ENCODE results near the gene NPTX2. TPM values are rescaled to one million over a fixed set of nuclear protein-coding genes. Genes with fewer than 3 reads are reported as not detected.
A peak's percentile ranks its signal among the peaks of the same experiment; 100 is the strongest.

NPTX2 gene
- total RNA-seq (2021; fragmentation: NEBNext Ultra II Directional; extraction: Animal tissue kit (Norgen Biotek cat#: 25700)) (14.0 and 18.4 TPM in 2 replicates), polyA plus RNA-seq (2011; rRNA removed) (19.2 and 25.6 TPM in 2 replicates), polyA minus RNA-seq (2011; rRNA and poly(A)+ RNA removed) (16.4 TPM in 2 replicates)
- polyA plus RNA-seq (2011; cell fraction: cytosol; rRNA removed), result 20.5 TPM
- polyA plus RNA-seq (2011; cell fraction: nucleus; rRNA removed), result 24.0 TPM
- 7.9 to 14.3 TPM (median 12.6 TPM) in 4 replicates for polyA plus RNA-seq (2012, experiment 1 of 2)
- 10.4 TPM for polyA plus RNA-seq (2012, experiment 2 of 2)
- polyA plus RNA-seq (2013, experiment 1 of 2), result 18.2 TPM
- polyA plus RNA-seq (2013, experiment 2 of 2), result 21.0 TPM
- 13.8 TPM for polyA minus RNA-seq (2011; cell fraction: cytosol; rRNA and poly(A)+ RNA removed)
- polyA minus RNA-seq (2011; cell fraction: nucleus; rRNA and poly(A)+ RNA removed), result 17.6 TPM
- long read RNA-seq, experiment 1, transcript NPTX2-201 (5 exons, 2,700 nt), result major isoform, 7 of 21 reads
- long read RNA-seq, experiment 1, partial matches to known transcripts, result 13 of 21 reads
- long read RNA-seq, experiment 1, other reads (novel, unspliced or antisense), result 1 of 21 reads
- long read RNA-seq, experiment 2, result 0 reads

- CTCF ChIA-PET (ENCODE audit: partially characterized antibody), result interaction anchor here (0.7 to 4.6 kb wide), 17 partner anchors 8 to 215 kb away, joined by 3 to 22 read pairs (median 4); no protein-coding TSS in a partner anchor
- peak within 1 kb of the TSS; percentile 72 for H4K8ac ChIP-seq (ENCODE audit: extremely low read depth, insufficient read depth, low read length)
- no peak within 1 kb of the TSS for H3K23ac ChIP-seq (ENCODE audit: insufficient read length)
- POLR2A ChIA-PET (ENCODE audit: partially characterized antibody), result interaction anchor here (0.6 to 2.1 kb wide), 23 partner anchors 10 to 745 kb away, joined by 3 to 15 read pairs (median 3); partner anchors contain the start of gene ASNS
- peak within 1 kb of the TSS; percentile 76 to 77 for H3K4me2 ChIP-seq (ENCODE audit: insufficient read depth in 1 of 2, low read depth in 2 of 2, low read length in 2 of 2)
- no peaks in the 10 kb centered on the region for H3K9me3 ChIP-seq (ENCODE audit: insufficient read depth in 2 of 2, low read depth in 1 of 2, low read length in 1 of 2)
- no peak within 1 kb of the TSS for H2BK15ac ChIP-seq (ENCODE audit: low read length)
- H2BK12ac ChIP-seq (ENCODE audit: low read depth, low read length), result no peak within 1 kb of the TSS
- H2BK5ac ChIP-seq (ENCODE audit: low read depth, low read length), result no peak within 1 kb of the TSS
- H2AFZ ChIP-seq (ENCODE audit: low read length), result peak within 1 kb of the TSS; percentile 64; the same call in 1 of the 2 replicates
- no peaks in the 10 kb centered on the region for H3K79me2 ChIP-seq (ENCODE audit: control insufficient read depth in 1 of 2, insufficient read depth in 2 of 2, low read length in 2 of 2)
- H3K18ac ChIP-seq (ENCODE audit: extremely low read depth, low read length), result peak within 1 kb of the TSS; percentile 48
- DNase-seq (ENCODE audit: low read depth in 1 of 2, low spot score in 2 of 2), result peak in 1 of 2 experiments; percentile 92
- H2AK5ac ChIP-seq (ENCODE audit: low read depth, low read length), result no peak within 1 kb of the TSS
- H2BK120ac ChIP-seq (replicated peaks; ENCODE audit: low read depth, low read length), result no peak within 1 kb of the TSS
- H3K27ac ChIP-seq (ENCODE audit: low read depth, low read length), result no peak within 1 kb of the TSS
- H3K56ac ChIP-seq (replicated peaks; ENCODE audit: insufficient read length, low read depth, low read length), result no peak within 1 kb of the TSS
- WGBS, 2 experiments (ENCODE audit: extremely low coverage in 1 of 2, insufficient coverage in 1 of 2, insufficient read length in 1 of 2, insufficient replicate concordance in 2 of 2, low coverage in 1 of 2, low lambda C conversion rate in 2 of 2, missing lambda C conversion rate in 1 of 2), result 3% methylated on average over 100 of the region's 130 CpGs; no CpG with 5 or more reads in 1 of the 2 experiments
- H3K9ac ChIP-seq (replicated peaks in 1 of 4; ENCODE audit: extremely low read depth in 1 of 4, low read depth in 3 of 4, low read length in 3 of 4), result peak within 1 kb of the TSS in 2 of 4 experiments; percentile 42 to 59; a peak in 3 of 7 replicates
- H3K4me3 ChIP-seq (ENCODE audit: extremely low read depth in 1 of 4, insufficient read depth in 2 of 4, low read depth in 3 of 4, low read length in 4 of 4), result peak within 1 kb of the TSS; percentile 53 to 72 (median 62)
- H3K4me1 ChIP-seq (replicated peaks in 1 of 4; ENCODE audit: control insufficient read depth in 3 of 4, insufficient read depth in 4 of 4, low read length in 3 of 4), result peaks cover 0 to 8% (median 3%) of the 10 kb centered on the region in 4 experiments
- H4K5ac ChIP-seq (ENCODE audit: insufficient read length, low read depth, low read length), result no peak within 1 kb of the TSS
- peak within 1 kb of the TSS; percentile 24 for H3K4ac ChIP-seq (replicated peaks; ENCODE audit: insufficient read length, low read depth, low read length)
- H3K27me3 ChIP-seq (replicated peaks in 1 of 4; ENCODE audit: control insufficient read depth in 3 of 4, extremely low read depth in 1 of 4, insufficient read depth in 3 of 4, low read length in 3 of 4), result peaks cover 12 to 61% (median 42%) of the 10 kb centered on the region in 4 experiments
- H2BK20ac ChIP-seq (ENCODE audit: low read length), result no peak within 1 kb of the TSS
- H4K20me1 ChIP-seq (replicated peaks in 1 of 2; ENCODE audit: control insufficient read depth in 1 of 2, insufficient read depth in 2 of 2, low read length in 2 of 2), result peaks cover 0 to 24% of the 10 kb centered on the region in 2 experiments
- no peaks in the 10 kb centered on the region for H3K79me1 ChIP-seq (ENCODE audit: low read depth, low read length)
- peaks cover 18% of the 10 kb centered on the region; the same call in 1 of the 2 replicates for H3K23me2 ChIP-seq (ENCODE audit: low read depth, low read length)
- no peak for FAIRE-seq
- no peaks in the 10 kb centered on the region for H3K36me3 ChIP-seq (ENCODE audit: control insufficient read depth in 2 of 4, insufficient read depth in 4 of 4, low read length in 3 of 4)
- H4K91ac ChIP-seq (replicated peaks; ENCODE audit: insufficient read length, low read length), result peak within 1 kb of the TSS; percentile 54
- no peak within 1 kb of the TSS for H3K14ac ChIP-seq (ENCODE audit: insufficient read length)
- TF ChIP-seq ZNF274 (IDR thresholded peaks at IDR 0.05; ENCODE audit: borderline replicate concordance, extremely low read depth, low read length), result no peak
- TF ChIP-seq SP1 (IDR thresholded peaks at IDR 0.05; ENCODE audit: low read depth, low read length), result no peak; the same call in 1 of the 2 replicates
- TF ChIP-seq, protein P1, sequence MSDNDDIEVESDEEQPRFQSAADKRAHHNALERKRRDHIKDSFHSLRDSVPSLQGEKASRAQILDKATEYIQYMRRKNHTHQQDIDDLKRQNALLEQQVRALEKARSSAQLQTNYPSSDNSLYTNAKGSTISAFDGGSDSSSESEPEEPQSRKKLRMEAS (IDR thresholded peaks at IDR 0.05), result peak; percentile 43
- TF ChIP-seq HDAC2 (IDR thresholded peaks at IDR 0.05; ENCODE audit: borderline replicate concordance in 1 of 2, low read depth in 2 of 2, low read length in 2 of 2), result peak in 1 of 2 experiments; percentile 22; a peak in 1 of 4 replicates
- TF ChIP-seq POU5F1 (IDR thresholded peaks at IDR 0.05; ENCODE audit: low read depth, low read length), result no peak
- TF ChIP-seq YY1 (IDR thresholded peaks at IDR 0.05; ENCODE audit: low read depth, low read length), result no peak
- TF ChIP-seq JUN (IDR thresholded peaks at IDR 0.05; ENCODE audit: low read depth, low read length), result no peak
- no peak for TF ChIP-seq SIX5 (IDR thresholded peaks at IDR 0.05; ENCODE audit: low read depth, low read length)
These were observed at the start of gene NPTX2 for GRCh38 chr7:98617051-98617959. Gene NPTX2, plus strand, starts transcription at chr7:98617285. Its CDS starts 177 bp downstream, at chr7:98617462.
